Measurements from ENCODE around the gene ZNF771. TPM values are rescaled to one million over a fixed set of nuclear protein-coding genes. Genes with fewer than 3 reads are reported as not detected.

Gene ZNF771
- total RNA-seq (2022; extraction: Qiagen RNA extraction): 3.2 to 4.3 TPM (median 4.2 TPM) in 5 replicates

GRCh38 chr16:30407102-30407803 lies at the start of gene ZNF771:
TSS of gene ZNF771 (plus strand) at chr16:30407606. CDS start at chr16:30408054, 448 bp downstream.

GRCh38 chr16:30370456-30371247 lies 36.8 kb upstream of the ZNF771 start, which contains the start of gene TBC1D10B:
TSS of gene TBC1D10B (minus strand) at chr16:30370494. CDS start at chr16:30370183, 311 bp downstream.

GRCh38 chr16:30374538-30374937 lies 32.9 kb upstream of the ZNF771 start, which contains the start of gene MYL11:
TSS of gene MYL11 (plus strand) at chr16:30374802. CDS start at chr16:30374858, 56 bp downstream.

GRCh38 chr16:30382111-30382881 lies 25.1 kb upstream of the ZNF771 start, which contains the start of gene SEPTIN1:
TSS of gene SEPTIN1 (minus strand) at chr16:30382561. CDS start at chr16:30382542, 19 bp downstream.

GRCh38 chr16:30395155-30395991 lies 12.0 kb upstream of the ZNF771 start, which contains the start of gene ZNF48:
TSS of gene ZNF48 (plus strand) at chr16:30395420. CDS start at chr16:30395795, 375 bp downstream.

GRCh38 chr16:30429678-30430427 lies 22.4 kb downstream of the ZNF771 start, which contains the start of gene DCTPP1:
TSS of gene DCTPP1 (minus strand) at chr16:30430030. CDS start at chr16:30429980, 50 bp downstream.

GRCh38 chr16:30445408-30446202 lies 38.2 kb downstream of the ZNF771 start, which contains the start of gene SEPHS2:
TSS of gene SEPHS2 (minus strand) at chr16:30445874. CDS start at chr16:30445727, 147 bp downstream.

Other genes starting within 250 kb of the ZNF771 start
- 2.0 to 3.3 TPM (median 3.0 TPM) in 5 replicates for gene CORO1A, start 224.0 kb upstream of the ZNF771 start, total RNA-seq (2022; extraction: Qiagen RNA extraction)
- gene BOLA2B, start 213.9 kb upstream of the ZNF771 start, total RNA-seq (2022; extraction: Qiagen RNA extraction): 145 to 190 TPM (median 152 TPM) in 5 replicates
- gene SLX1A, start 213.7 kb upstream of the ZNF771 start, total RNA-seq (2022; extraction: Qiagen RNA extraction): 3.4 to 20.4 TPM (median 6.7 TPM) in 5 replicates
- gene SULT1A3, start 208.4 kb upstream of the ZNF771 start, total RNA-seq (2022; extraction: Qiagen RNA extraction): 3.1 to 8.8 TPM (median 5.6 TPM) in 5 replicates
- 1.7 to 3.4 TPM (median 2.9 TPM) in 5 replicates for gene NPIPB13, start 159.1 kb upstream of the ZNF771 start, total RNA-seq (2022; extraction: Qiagen RNA extraction)
- gene CD2BP2, start 52.3 kb upstream of the ZNF771 start, total RNA-seq (2022; extraction: Qiagen RNA extraction): 63.4 to 68.7 TPM (median 64.9 TPM) in 5 replicates
- 19.6 to 32.4 TPM (median 31.4 TPM) in 5 replicates for gene TBC1D10B, start 37.1 kb upstream of the ZNF771 start, total RNA-seq (2022; extraction: Qiagen RNA extraction)
- gene MYL11, start 32.8 kb upstream of the ZNF771 start, total RNA-seq (2022; extraction: Qiagen RNA extraction): 0.41 to 0.97 TPM (median 0.53 TPM) in 3 of 5 replicates, not detected in the others
- 0.87 to 2.8 TPM (median 2.3 TPM) in 5 replicates for gene SEPTIN1, start 25.0 kb upstream of the ZNF771 start, total RNA-seq (2022; extraction: Qiagen RNA extraction)
- 11.5 to 13.9 TPM (median 13.3 TPM) in 5 replicates for gene ZNF48, start 12.2 kb upstream of the ZNF771 start, total RNA-seq (2022; extraction: Qiagen RNA extraction)
- gene DCTPP1, start 22.4 kb downstream of the ZNF771 start, total RNA-seq (2022; extraction: Qiagen RNA extraction): 98.5 to 114 TPM (median 109 TPM) in 5 replicates
- gene SEPHS2, start 38.3 kb downstream of the ZNF771 start, total RNA-seq (2022; extraction: Qiagen RNA extraction): 43.0 to 47.1 TPM (median 44.3 TPM) in 5 replicates
- gene ITGAL, start 65.1 kb downstream of the ZNF771 start, total RNA-seq (2022; extraction: Qiagen RNA extraction): 0.02 to 0.16 TPM (median 0.11 TPM) in 3 of 5 replicates, not detected in the others
- gene ZNF768, start 119.0 kb downstream of the ZNF771 start, total RNA-seq (2022; extraction: Qiagen RNA extraction): 37.5 to 48.9 TPM (median 48.5 TPM) in 5 replicates
- 3.2 to 5.4 TPM (median 4.4 TPM) in 5 replicates for gene ZNF747, start 127.3 kb downstream of the ZNF771 start, total RNA-seq (2022; extraction: Qiagen RNA extraction)
- 3.9 to 6.2 TPM (median 5.8 TPM) in 5 replicates for gene ZNF764, start 150.8 kb downstream of the ZNF771 start, total RNA-seq (2022; extraction: Qiagen RNA extraction)
- gene ZNF688, start 164.1 kb downstream of the ZNF771 start, total RNA-seq (2022; extraction: Qiagen RNA extraction): 7.1 to 8.3 TPM (median 7.6 TPM) in 5 replicates
- not detected in 5 replicates for gene ZNF785, start 178.1 kb downstream of the ZNF771 start, total RNA-seq (2022; extraction: Qiagen RNA extraction)
- gene ZNF689, start 202.8 kb downstream of the ZNF771 start, total RNA-seq (2022; extraction: Qiagen RNA extraction): 8.6 to 10.5 TPM (median 9.9 TPM) in 5 replicates
- 15.9 to 23.6 TPM (median 22.7 TPM) in 5 replicates for gene PRR14, start 243.4 kb downstream of the ZNF771 start, total RNA-seq (2022; extraction: Qiagen RNA extraction)